ENCODE results near the gene TMEM163. TPM values are rescaled to one million over a fixed set of nuclear protein-coding genes. Genes with fewer than 3 reads are reported as not detected.

TMEM163 gene
- total and polyA plus RNA-seq, 2 of the 13 experiments (the other 11 are each of a cell fraction or from before 2014, with no cell fraction given): 0.05 TPM; not detected in 1

- Histone ChIP-seq H3K9ac (ENCODE audit: insufficient read depth, low read depth, low read length) (no peak overlapping the region), H4K20me1 (ENCODE audit: insufficient read depth, low read length) (no peaks in the 10 kb centered on the region), H2AFZ (ENCODE audit: low read length) (no peak overlapping the region), H3K4me2 (ENCODE audit: low read depth, low read length) (no peak overlapping the region), H3K9me3 (ENCODE audit: low read length) (no peaks in the 10 kb centered on the region), H3K27me3 (ENCODE audit: control insufficient read depth in 1 of 2, insufficient read depth in 2 of 2, low read length in 2 of 2) (no peaks in the 10 kb centered on the region), H3K4me3 (replicated peaks in 1 of 3; ENCODE audit: insufficient read depth in 1 of 3, low read depth in 2 of 3, low read length in 3 of 3) (no peak overlapping the region), H3K27ac (ENCODE audit: extremely low read length, insufficient read depth, low read length) (no peak overlapping the region), H3K36me3 (replicated peaks in 1 of 2; ENCODE audit: control insufficient read depth in 1 of 2, insufficient read depth in 2 of 2, low read length in 2 of 2) (peaks cover 47 to 90% of the 10 kb centered on the region in 2 experiments), H3K4me1 (ENCODE audit: insufficient read depth, low read length) (peaks cover 54% of the 10 kb centered on the region), H3K79me2 (ENCODE audit: insufficient read depth, low read length) (peaks cover 57% of the 10 kb centered on the region)
- intact Hi-C loops (cut with micrococcal nuclease; ENCODE audit: unreplicated experiment) (loop anchor here (5.0 kb wide), 1 partner anchor 313 kb away; no protein-coding TSS in a partner anchor), in situ Hi-C loops (cut with HindIII; ENCODE audit: extremely low pct_ligation_motif_present, low pct_unique_long_range_greater_than_20kb) (no loop called here)
- no peak for TF ChIP-seq RARA (CRISPR knock-in tag; IDR thresholded peaks at IDR 0.05)
- no peak for TF ChIP-seq HNF1A (IDR thresholded peaks at IDR 0.05; ENCODE audit: low read depth)
- TF ChIP-seq HNF1A (CRISPR knock-in tag; IDR thresholded peaks at IDR 0.05; ENCODE audit: borderline replicate concordance): no peak
- no peak for TF ChIP-seq IKZF5 (CRISPR knock-in tag; IDR thresholded peaks at IDR 0.05)
- TF ChIP-seq TOE1 (CRISPR knock-in tag; IDR thresholded peaks at IDR 0.05): no peak
- no peak for TF ChIP-seq ZNF124 (CRISPR knock-in tag; IDR thresholded peaks at IDR 0.05)
- no peak for TF ChIP-seq ZNF558 (CRISPR knock-in tag; IDR thresholded peaks at IDR 0.05; ENCODE audit: borderline replicate concordance)
- TF ChIP-seq SALL2 (CRISPR knock-in tag; IDR thresholded peaks at IDR 0.05): no peak
- no peak for TF ChIP-seq ZNF503 (CRISPR knock-in tag; IDR thresholded peaks at IDR 0.05)
- no peak for TF ChIP-seq DBP (CRISPR knock-in tag; IDR thresholded peaks at IDR 0.05; ENCODE audit: not compliant biosample characterization)
- WGBS (ENCODE audit: low lambda C conversion rate): 96% methylated on average over 4 of the region's 4 CpGs
- POLR2A ChIA-PET: interaction anchor here (3.6 kb wide), 1 partner anchor 17 kb away, joined by 124 read pairs; no protein-coding TSS in a partner anchor
- CTCF ChIA-PET (ENCODE audit: low intra/inter-chr PET ratio, low total read pairs): no interaction called here
- no peak for DNase-seq (ENCODE audit: low spot score)
- no peak for ATAC-seq
- no peak for FAIRE-seq
- no TSS peak for BruUV-seq (replicated peaks)
Observed at GRCh38 chr2:134429886-134430285, 288.9 kb downstream of the TMEM163 start.

All from HepG2 (cell line).